Measurements from ENCODE around the gene MREG.

Gene MREG, protein sequence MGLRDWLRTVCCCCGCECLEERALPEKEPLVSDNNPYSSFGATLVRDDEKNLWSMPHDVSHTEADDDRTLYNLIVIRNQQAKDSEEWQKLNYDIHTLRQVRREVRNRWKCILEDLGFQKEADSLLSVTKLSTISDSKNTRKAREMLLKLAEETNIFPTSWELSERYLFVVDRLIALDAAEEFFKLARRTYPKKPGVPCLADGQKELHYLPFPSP

DNA sequence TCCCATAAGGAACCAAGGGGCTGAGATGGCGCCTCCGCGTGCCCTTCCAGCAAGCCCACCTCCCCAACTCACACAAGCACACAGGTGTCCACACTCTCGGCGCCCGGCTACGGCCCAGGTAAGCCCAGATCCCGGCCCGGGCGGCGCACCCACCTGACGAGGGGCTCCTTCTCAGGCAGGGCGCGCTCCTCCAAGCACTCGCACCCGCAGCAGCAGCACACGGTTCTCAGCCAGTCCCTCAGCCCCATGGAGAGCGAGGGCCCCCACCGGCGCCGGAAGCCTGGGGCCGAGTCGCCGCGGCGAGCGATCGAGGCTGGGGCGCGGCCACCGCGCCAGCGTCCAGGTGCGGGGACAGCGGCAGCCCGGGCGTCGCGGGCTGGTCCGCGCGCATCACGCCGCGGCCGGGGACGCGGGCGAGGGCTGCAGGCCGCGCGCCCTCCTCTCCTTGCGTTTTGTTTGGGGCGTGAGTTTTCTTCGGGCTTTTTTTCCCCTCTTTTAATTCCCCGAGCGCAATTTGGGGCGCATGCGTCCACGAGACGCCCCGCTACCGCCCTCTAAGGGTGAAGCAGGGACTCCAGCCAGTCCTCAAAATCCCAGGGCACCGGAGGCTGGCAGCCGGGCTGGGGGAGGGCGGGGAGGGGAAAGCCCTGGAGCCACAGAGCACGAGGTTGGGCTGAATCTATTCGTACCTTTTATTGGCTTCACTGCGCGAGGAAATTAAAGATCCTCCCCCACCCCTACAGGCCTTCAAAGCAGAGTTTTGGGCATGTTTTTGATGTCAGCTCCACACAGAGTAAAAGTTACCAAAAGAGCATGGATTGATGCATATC lies at the start of gene MREG:
Gene MREG (minus strand): TSS at position 472 of the 830 bp plus-strand sequence. CDS start 224 bp downstream, at position 248.
- DNase-seq: peak; percentile 82

GRCh38 chr2:216059233-216059834 lies 46.0 kb upstream of the MREG start:
- DNase-seq: no peak

- DNase-seq: peak; percentile 41
Measured at GRCh38 chr2:216057688-216058193, 44.4 kb upstream of the MREG start.

DNA sequence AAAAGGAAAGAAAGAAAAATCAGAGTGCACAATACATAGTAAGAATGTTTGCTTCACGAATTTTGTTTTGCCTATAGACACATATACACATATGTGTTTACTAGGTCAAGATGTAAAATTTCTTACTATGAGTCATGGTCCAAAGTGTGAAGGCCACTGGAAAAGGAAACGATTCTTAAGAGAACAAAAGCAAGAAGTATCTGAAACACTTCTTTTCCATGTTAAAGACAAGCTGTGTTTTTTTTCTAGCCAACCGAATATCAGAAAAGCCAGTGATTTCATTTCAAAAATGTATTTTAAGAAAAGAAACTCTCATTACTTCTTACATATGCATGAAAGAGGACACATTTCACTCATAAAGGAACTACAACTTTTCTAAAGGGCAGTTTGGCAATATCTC lies 43.4 kb upstream of the MREG start:
- DNase-seq: no peak

- DNase-seq: no peak
Measured at GRCh38 chr2:216055680-216056079, 42.3 kb upstream of the MREG start.

DNA sequence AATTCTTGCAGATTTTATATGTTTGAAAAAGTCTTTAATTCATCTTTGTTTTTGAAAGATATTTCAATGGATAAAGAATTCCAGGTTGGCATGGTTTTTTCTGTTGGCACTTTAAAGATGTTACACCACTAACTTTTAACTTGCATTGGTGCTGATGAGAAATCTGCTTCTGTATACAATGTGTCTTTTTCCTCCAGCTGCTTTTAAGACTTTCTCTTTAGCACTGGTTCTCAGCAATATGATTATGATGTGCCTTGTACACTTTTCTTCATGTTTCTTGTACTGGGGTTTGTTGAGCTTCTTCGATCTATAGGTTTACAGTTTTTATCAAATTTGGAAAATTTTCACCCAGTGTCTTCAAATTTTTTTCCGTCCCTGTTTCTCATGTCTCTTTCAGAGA lies 39.1 kb upstream of the MREG start:
- DNase-seq: no peak

GRCh38 chr2:216051350-216051749 lies 38.0 kb upstream of the MREG start:
- DNase-seq: no peak

- DNase-seq: no peak
Measured at GRCh38 chr2:216049452-216049851, 36.1 kb upstream of the MREG start.

DNA sequence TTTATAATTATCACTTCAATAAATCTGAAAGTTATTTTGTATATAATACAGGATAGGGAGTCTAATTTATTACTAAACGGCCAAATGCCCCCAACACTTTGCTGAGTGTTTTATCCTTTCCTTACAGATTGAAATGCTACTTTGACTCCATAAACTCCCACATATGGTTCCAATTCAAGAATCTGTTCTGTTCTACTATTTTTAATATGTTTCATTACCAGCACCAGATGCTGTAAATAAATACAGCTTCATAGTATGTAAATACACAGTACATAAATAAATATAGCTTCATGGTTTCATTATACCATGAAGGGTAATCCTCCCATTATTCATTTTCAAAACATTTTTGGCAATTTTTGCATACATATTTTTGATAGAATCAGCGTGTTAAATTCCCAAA lies 34.0 kb upstream of the MREG start:
- DNase-seq: no peak

- no peak for DNase-seq
Measured at GRCh38 chr2:216044883-216045486, 31.6 kb upstream of the MREG start.

DNA sequence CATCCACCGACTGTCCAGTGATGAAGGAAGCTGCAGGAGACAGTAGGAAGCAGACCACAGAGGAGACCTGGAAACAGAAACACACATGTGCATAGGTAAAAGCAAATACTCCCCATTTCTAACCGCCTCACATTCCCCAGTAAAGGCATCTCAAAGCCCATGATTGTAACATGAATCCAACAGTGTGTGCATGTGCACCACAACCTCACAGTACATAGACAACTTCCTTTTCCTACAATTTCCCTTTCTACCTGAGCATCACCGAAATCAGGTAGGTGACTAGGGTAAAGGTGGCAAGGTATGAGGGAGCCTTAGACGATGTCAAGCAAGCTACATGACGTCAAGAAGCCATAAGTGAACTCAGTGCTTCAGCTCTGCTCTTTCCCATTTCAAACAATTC lies 30.6 kb upstream of the MREG start:
- DNase-seq: no peak

DNA sequence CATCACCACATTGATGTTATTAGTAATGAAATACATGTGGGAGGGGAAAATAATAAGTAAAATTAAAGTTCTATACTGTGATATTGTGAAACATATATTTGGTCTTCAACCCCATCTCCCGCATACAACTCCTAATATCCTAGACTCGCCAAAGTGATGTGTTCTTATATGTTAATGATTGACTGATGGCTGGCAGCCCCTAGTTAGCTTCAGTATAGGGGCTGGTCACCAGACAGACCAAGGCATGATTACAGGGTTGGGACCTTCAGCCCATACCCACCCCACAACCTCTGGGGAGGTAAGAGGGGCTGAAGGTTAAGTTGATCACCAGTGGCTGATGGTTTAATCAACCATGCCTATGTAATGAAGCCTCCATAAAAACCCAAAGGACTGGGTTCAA lies 28.1 kb upstream of the MREG start:
- no peak for DNase-seq

DNA sequence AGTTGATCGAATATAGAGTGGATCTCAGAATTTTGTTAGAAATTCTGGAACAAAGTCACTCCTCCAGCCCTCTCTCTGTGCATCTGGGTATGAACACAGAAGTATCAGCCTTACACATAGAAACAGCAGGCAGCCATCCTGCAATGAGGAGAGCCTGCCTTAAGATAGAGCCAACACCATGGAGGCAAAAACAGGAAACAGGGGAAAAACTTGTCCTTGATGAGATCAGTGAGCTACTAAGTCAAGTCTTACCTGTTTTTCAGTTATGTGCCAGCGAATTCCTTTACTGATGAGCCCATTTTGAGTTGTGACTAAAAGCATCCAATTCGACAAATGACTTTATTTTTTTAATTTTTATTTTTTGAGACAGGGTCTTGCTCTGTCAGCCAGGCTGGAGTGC lies 26.6 kb upstream of the MREG start:
- DNase-seq: no peak

DNA sequence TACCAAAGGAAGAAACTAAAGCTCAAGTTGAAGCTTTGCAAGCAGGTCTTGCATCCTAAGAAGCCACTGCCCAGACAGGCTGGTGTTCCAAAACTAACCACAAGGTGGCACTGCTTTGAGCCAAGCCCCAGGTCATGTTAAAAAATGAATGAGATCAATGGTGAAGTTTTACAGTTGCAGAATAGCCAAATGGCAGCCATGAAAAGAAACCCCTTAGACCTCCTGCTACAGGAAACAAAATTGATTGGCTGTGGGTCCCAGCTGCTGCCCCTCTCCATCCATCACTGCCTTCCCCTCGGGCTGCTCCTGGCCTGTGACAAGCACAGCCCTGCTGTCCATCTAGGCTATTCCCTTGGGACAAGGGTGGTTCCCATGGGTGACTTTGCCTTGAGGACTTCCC lies 20.7 kb upstream of the MREG start:
- peak; percentile 79 for DNase-seq

- DNase-seq: no peak
Measured at GRCh38 chr2:216033403-216033802, 20.1 kb upstream of the MREG start.

- DNase-seq: no peak
Measured at GRCh38 chr2:216031960-216032689, 18.8 kb upstream of the MREG start.

GRCh38 chr2:216030216-216030615 lies 16.9 kb upstream of the MREG start:
- DNase-seq: no peak

DNA sequence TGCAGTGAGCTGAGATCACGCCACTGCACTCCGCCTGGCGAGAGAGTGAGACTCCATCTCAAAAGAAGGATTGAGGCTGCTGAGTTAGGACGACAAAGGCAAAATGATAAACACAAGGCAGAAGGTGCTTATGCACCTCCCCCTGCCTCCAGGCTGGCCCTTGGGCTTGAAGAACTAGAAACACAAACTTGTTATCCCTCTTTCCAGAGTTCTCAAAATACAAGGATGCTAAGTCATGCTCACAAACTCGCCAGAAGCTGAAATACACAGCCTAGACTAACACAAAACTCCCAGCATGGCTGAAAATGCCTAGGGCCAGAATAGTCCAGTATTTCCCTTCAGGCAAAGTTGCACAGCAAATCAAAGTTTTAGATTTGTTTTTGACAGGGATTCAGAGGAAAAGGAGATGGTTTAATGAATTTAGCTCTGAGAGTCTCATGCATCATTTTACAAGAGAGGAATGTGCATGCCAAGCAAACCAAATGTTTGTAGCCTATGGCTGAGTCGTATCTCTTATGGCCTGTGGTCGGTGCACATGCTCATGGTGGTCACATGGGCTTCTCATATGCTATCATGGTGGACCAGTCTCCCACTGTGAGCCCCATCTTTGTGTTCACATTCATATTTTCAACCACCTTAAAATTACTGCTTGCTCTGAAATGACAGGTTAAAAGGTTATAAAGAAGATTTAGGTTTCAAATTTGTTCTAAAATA lies 16.2 kb upstream of the MREG start:
- DNase-seq: no peak

DNA sequence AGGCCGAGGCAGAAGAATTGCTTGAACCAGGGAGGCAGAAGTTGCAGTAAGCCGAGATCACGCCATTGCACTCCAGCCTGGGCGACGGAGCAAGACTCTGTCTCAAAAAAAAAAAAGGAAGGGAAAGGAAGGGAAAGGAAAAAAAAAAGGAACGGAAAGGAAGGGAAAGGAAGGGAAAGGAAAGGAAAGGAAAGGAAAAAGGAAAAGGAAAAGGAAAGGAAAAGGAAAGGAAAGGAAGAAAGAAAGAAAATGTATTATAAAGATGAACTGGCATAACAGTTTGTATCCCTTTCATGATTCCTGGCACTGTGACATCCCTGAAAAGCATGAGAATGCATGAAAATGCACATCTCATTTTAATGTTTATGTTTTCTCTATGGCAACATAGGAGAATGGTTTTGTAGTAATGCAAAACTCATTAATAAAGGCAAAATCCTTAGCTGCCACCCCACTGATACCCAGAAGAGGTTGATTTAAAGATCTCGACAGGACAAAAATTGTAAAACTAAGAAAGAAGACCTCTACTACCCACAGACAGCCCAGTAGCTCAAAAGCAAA lies 11.5 kb upstream of the MREG start:
- DNase-seq: no peak

DNA sequence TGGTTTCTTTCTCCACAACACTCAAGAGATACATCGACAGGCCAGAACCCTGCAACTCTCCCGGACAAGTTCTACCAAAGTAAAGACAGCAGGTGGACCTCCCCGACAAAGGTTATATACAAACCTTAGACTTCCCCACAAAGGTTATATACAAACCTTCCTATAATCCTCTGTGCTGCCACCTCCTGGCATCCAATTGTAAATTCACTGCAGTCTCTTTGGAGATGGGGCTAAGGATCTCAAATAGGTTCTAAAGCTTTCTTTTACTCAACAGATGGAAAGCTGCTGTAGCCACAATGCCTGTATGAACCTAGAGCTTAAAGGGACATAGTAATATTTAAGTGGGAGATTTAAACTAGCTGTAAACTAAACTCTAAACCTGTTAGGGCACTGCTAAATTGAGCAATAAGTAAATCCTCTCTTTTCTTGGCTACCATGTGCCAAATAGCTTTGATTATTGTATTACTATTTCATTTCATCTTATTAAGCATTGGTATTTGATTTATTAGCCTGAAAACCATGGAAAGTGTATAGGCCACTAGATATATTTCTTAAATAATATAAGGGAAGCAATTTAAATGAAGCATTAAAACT lies 9.8 kb upstream of the MREG start:
- DNase-seq: peak; percentile 34
